ENCODE results near the gene LARP4.

- no peak for TF ChIP-seq CTCF (IDR thresholded peaks at IDR 0.05)
- no peak for TF ChIP-seq POLR2A (IDR thresholded peaks at IDR 0.05)
Measured at GRCh38 chr12:50519353-50519752, 118.7 kb downstream of the LARP4 start.

Measured in right lobe of liver (tissue), 4 donors.